HCT116 (cell line): ENCODE results near the gene TSHZ1. TPM values are rescaled to one million over a fixed set of nuclear protein-coding genes. Genes with fewer than 3 reads are reported as not detected.

ENCODE experiments used
- ATAC-seq: fragments of 200-7000 bp; cut with Tn5 transposase; 2 replicates; pipeline ENCODE4 v1.9.1; 2020; ENCODE audit warnings: mild to moderate bottlenecking, moderate library complexity
- BruUV-seq: library from RNA; stranded (reverse); fragments of 400-500 nt; replicated peaks from 2 replicates; lab custom pipeline; 2021; lab: Mats Ljungman, UMichigan
- CTCF ChIA-PET: fragments of 300-600 bp; sonication (Branson Sonifier 250); formaldehyde crosslinking; loops from one replicate; lab custom pipeline; 2021; ENCODE audit warnings: antibody characterized with exemption; lab: Charles Lee
- POLR2A ChIA-PET: fragments of 300-600, 350-600 bp; sonication (Branson Sonifier 250); formaldehyde crosslinking; loops from one replicate; lab custom pipeline; 2021; ENCODE audit warnings: antibody characterized with exemption; lab: Charles Lee
- RAD21 ChIA-PET, 2 experiments: fragments of 300-600 bp; sonication (Branson Sonifier 250); formaldehyde crosslinking; loops; one replicate each; lab custom pipeline; 2023; ENCODE audit warnings: low total read pairs in 2 of 2; ENCODE audit not compliant: uncharacterized antibody in 2 of 2, unreplicated experiment in 2 of 2, low non-redundant PET in 1 of 2; lab: Charles Lee
- DNase-seq: peaks from one replicate; pipeline ENCODE4 v3.0.0-alpha.2; 2010; ENCODE audit warnings: low read depth, low spot score
- H2AFZ ChIP-seq: fragments of 200-600 bp; shearing (Covaris generic), sonication (generic); 2 replicates; pipeline ENCODE4 v1.6.1; 2017; ENCODE audit warnings: low read depth, mixed run types, mixed read lengths, antibody characterized with exemption, low read length; ENCODE audit not compliant: poor library complexity, severe bottlenecking
- H3K27ac ChIP-seq: 2 replicates; pipeline ENCODE4 v1.5.1; 2012; ENCODE audit warnings: low read depth, low read length
- H3K27me3 ChIP-seq: fragments of 200-600 bp; sonication (generic); 2 replicates; pipeline ENCODE4 v1.6.1; 2016; ENCODE audit warnings: mixed run types, low read length, mixed read lengths; ENCODE audit not compliant: insufficient read depth
- H3K36me3 ChIP-seq, 2 experiments: fragments of 200-500 bp in 1 of 2; fragments of 200-600 bp in 1 of 2; sonication (Bioruptor generic) in 1 of 2; sonication (generic) in 1 of 2; 2 replicates each; pipeline versions ENCODE4 v1.5.1 to v1.6.1; 2014 to 2016; ENCODE audit warnings: low read length in 2 of 2, inconsistent platforms in 1 of 2, mixed read lengths in 1 of 2, mixed run types in 1 of 2; ENCODE audit not compliant: insufficient read depth in 2 of 2, control insufficient read depth in 1 of 2
- H3K4me1 ChIP-seq, 2 experiments: fragments of 200-600 bp in 1 of 2; sonication (generic) in 1 of 2; 2 replicates each; pipeline versions ENCODE4 v1.5.1 to v1.6.1; 2012 to 2017; ENCODE audit warnings: low read length in 2 of 2, inconsistent platforms in 1 of 2, mild to moderate bottlenecking in 1 of 2, mixed read lengths in 1 of 2, mixed run types in 1 of 2, moderate library complexity in 1 of 2; ENCODE audit not compliant: insufficient read depth in 2 of 2, control insufficient read depth in 1 of 2
- H3K4me2 ChIP-seq: fragments of 200-600 bp; sonication (generic); 2 replicates; pipeline ENCODE4 v1.6.1; 2017; ENCODE audit warnings: mixed run types, low read length, mixed read lengths
- H3K4me3 ChIP-seq, 2 experiments: fragments of 200-600 bp in 1 of 2; sonication (generic) in 1 of 2; replicated peaks in 1 of 2; 2 replicates each; pipeline ENCODE4 v1.5.1; 2011 to 2016; ENCODE audit warnings: low read length in 2 of 2, control low read depth in 1 of 2, low read depth in 1 of 2, mild to moderate bottlenecking in 1 of 2, mixed read lengths in 1 of 2, mixed run types in 1 of 2
- H3K79me2 ChIP-seq: fragments of 200-600 bp; sonication (generic); 2 replicates; pipeline ENCODE4 v1.6.1; 2017; ENCODE audit warnings: mild to moderate bottlenecking, mixed run types, low read length, moderate library complexity, mixed read lengths; ENCODE audit not compliant: insufficient read depth
- H3K9ac ChIP-seq: fragments of 200-600 bp; sonication (generic); 2 replicates; pipeline ENCODE4 v1.6.1; 2016; ENCODE audit warnings: low read length, mixed read lengths
- H3K9me2 ChIP-seq: fragments of 200-600 bp; sonication (generic), shearing (Covaris generic); 2 replicates; pipeline ENCODE4 v1.6.1; 2017; ENCODE audit warnings: mixed run types, mild to moderate bottlenecking, moderate library complexity; ENCODE audit not compliant: insufficient read depth
- H3K9me3 ChIP-seq, 2 experiments: fragments of 200-500 bp in 1 of 2; fragments of 200-600 bp in 1 of 2; sonication (Bioruptor generic) in 1 of 2; sonication (generic) in 1 of 2; 2 replicates each; pipeline ENCODE4 v1.6.1; 2014 to 2017; ENCODE audit warnings: low read length in 2 of 2, mixed read lengths in 2 of 2, inconsistent platforms in 1 of 2, low read depth in 1 of 2, mild to moderate bottlenecking in 1 of 2, mixed run types in 1 of 2, moderate library complexity in 1 of 2; ENCODE audit not compliant: control insufficient read depth in 1 of 2, insufficient read depth in 1 of 2
- H4K20me1 ChIP-seq: fragments of 200-600 bp; sonication (generic), shearing (Covaris generic); 2 replicates; pipeline ENCODE4 v1.6.1; 2017; ENCODE audit warnings: mixed run types, mild to moderate bottlenecking, moderate library complexity; ENCODE audit not compliant: insufficient read depth
- CBX3 ChIP-seq: IDR thresholded peaks from 2 replicates; pipeline ENCODE4 v1.6.1; 2012; ENCODE audit warnings: low read depth
- CEBPB ChIP-seq: IDR thresholded peaks from 2 replicates; pipeline ENCODE4 v1.6.1; 2012; ENCODE audit warnings: low read depth
- EZH2phosphoT487 ChIP-seq: fragments of 200-600 bp; IDR thresholded peaks from 2 replicates; pipeline ENCODE4 v1.6.1; 2018; ENCODE audit warnings: antibody characterized with exemption, borderline replicate concordance
- JUND ChIP-seq: IDR thresholded peaks from 2 replicates; pipeline ENCODE4 v1.6.1; 2012
- POLR2A ChIP-seq: IDR thresholded peaks from 2 replicates; pipeline ENCODE4 v1.7.0; 2011; ENCODE audit warnings: borderline replicate concordance; ENCODE audit not compliant: insufficient read depth, insufficient read length; ENCODE audit errors: extremely low read depth
- POLR2AphosphoS5 ChIP-seq: IDR thresholded peaks from 2 replicates; pipeline ENCODE4 v1.6.1; 2011; ENCODE audit warnings: mild to moderate bottlenecking, low read depth, low read length, moderate library complexity
- SRF ChIP-seq: IDR thresholded peaks from 2 replicates; pipeline ENCODE4 v1.6.1; 2012; ENCODE audit warnings: low read depth
- ZFX ChIP-seq: fragments of 450-650 bp; IDR thresholded peaks from 2 replicates; pipeline ENCODE4 v1.6.1; 2017
- ZNF274 ChIP-seq: fragments of 200-500 bp; sonication (Bioruptor generic); IDR thresholded peaks from 2 replicates; pipeline ENCODE4 v1.6.1; 2014; ENCODE audit warnings: mild to moderate bottlenecking, low read depth, low read length, inconsistent platforms
- intact Hi-C: fragments of 100-400 bp; cut with micrococcal nuclease; formaldehyde crosslinking; loops from 2 replicates; pipeline ENCODE4 v1.10.0; 2022
- total RNA-seq: library from RNA; stranded (reverse); gene quantifications from one replicate; pipeline ENCODE4 v1.2.1, GENCODE V29; 2021; ENCODE audit not compliant: unreplicated experiment
- TF ChIP-seq, protein P1 (sequence below): IDR thresholded peaks from 2 replicates; pipeline ENCODE4 v1.6.1; 2012

Gene TSHZ1
- total RNA-seq, 1 experiment from 2014 or later = 5.7 TPM

DNA sequence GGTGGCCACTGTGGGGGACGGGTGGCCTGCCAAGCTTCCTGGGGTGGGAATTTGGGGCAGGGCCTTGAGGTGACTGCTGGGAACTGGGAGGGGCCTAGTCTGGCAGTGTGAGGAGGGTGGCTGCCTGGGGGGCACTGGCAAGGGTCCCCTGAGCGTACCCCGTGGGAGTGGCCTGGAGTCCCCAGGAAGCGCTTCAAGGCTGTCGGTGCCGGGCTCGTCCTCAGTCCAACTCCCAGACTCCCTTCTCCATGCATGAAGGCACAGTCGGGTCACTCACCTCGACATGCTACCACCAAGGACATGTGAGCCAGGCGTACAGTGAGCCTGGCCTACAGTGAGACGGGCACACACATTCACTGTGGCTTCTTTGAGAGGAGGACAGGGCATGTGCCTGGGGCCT is 111.6 kb downstream of the TSHZ1 start (continued):
- TF ChIP-seq, protein P1, sequence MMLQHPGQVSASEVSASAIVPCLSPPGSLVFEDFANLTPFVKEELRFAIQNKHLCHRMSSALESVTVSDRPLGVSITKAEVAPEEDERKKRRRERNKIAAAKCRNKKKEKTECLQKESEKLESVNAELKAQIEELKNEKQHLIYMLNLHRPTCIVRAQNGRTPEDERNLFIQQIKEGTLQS = no peak
- TF ChIP-seq SRF = no peak
- no peak for TF ChIP-seq POLR2A
- TF ChIP-seq ZNF274 = no peak
- no peak for TF ChIP-seq CEBPB
- no peak for TF ChIP-seq JUND
- TF ChIP-seq ZFX = no peak

DNA sequence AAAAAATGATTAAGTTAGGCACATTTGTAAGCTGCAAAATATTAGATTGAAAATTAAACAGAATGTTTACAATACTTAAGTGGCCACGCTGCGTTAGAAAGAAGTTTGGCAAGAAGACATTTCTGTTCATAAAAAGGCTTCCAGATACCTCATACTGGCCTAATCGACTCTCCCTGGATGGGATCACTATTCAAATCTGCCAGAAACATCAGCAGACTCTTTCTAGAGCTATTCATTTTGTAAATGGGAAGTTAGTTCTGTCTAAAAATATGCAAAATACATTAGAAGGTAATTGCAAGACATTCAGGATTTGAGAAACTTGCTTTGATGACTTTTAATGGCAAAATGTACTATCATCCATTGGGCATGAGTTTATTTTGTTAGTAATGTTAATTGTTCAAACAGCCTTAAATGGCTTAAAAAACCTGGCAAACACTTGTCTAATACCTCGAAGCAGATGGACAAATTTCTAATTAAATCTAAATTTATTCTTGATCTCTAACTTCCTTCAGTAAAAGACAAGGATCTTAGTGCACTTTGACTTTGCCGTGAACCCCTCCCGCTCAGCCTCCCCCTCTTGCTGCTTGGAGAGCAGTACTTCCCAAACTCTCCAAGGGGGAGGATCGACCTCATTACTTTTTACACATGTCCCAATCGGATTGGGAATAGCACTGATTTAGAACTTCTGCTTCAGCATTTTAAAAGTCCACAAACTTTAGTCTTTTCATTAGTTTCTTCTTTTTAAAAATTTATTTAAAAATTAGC is 113.4 kb downstream of the TSHZ1 start:
- peaks cover 0 to 18% of the 10 kb centered on the region in 2 experiments; a peak in 2 of 4 replicates for H3K9me3 ChIP-seq
- H3K9me2 ChIP-seq = no peaks in the 10 kb centered on the region
- H3K27ac ChIP-seq = no peak overlapping the region
- DNase-seq (no peak), ATAC-seq (no peak)
- H3K4me2 ChIP-seq = no peak overlapping the region
- TF ChIP-seq POLR2AphosphoS5 (no peak), ZNF274 (no peak), CBX3 (no peak), EZH2phosphoT487 (no peak), POLR2A (no peak)
- H3K79me2 ChIP-seq = no peaks in the 10 kb centered on the region
- BruUV-seq = no TSS peak
- H3K9ac ChIP-seq = no peak overlapping the region
- H3K27me3 ChIP-seq = no peaks in the 10 kb centered on the region
- intact Hi-C loops = no loop called here
- no peak overlapping the region for H3K4me3 ChIP-seq
- no peak overlapping the region for H2AFZ ChIP-seq
- H4K20me1 ChIP-seq = no peaks in the 10 kb centered on the region
- ChIA-PET RAD21 (no interaction called here), POLR2A (no interaction called here), CTCF (no interaction called here)
- no peaks in the 10 kb centered on the region for H3K4me1 ChIP-seq
- H3K36me3 ChIP-seq = no peaks in the 10 kb centered on the region
